AG08395 (cell line): Measurements from ENCODE around the gene LRRC10.

Source experiments
- DNase-seq: peaks from one replicate; pipeline ENCODE4 v3.0.0; 2012; ENCODE audit warnings: mixed read lengths, low spot score

LRRC10 gene, protein sequence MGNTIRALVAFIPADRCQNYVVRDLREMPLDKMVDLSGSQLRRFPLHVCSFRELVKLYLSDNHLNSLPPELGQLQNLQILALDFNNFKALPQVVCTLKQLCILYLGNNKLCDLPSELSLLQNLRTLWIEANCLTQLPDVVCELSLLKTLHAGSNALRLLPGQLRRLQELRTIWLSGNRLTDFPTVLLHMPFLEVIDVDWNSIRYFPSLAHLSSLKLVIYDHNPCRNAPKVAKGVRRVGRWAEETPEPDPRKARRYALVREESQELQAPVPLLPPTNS

DNA sequence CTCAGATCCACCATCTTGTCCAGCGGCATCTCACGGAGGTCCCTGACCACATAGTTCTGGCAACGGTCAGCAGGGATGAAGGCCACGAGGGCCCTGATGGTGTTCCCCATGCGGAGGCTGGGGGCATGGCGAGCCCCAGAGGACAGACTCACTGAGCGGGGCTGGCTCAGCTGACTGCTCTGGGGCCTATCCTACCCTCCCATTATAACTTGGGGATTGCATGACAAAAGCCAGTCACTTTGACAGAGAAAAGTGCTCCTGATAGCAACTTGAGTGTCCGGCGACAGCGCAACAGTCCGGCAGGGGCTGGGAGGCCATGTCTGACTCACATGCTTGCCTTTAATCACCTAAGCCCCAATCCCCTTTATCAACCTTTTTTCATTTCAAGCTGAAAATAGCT, at the start of gene LRRC10:
Gene LRRC10, minus strand, starts transcription at position 179 of the 400 bp plus-strand sequence. Its CDS starts 69 bp downstream, at position 110.
- DNase-seq = no peak

DNA sequence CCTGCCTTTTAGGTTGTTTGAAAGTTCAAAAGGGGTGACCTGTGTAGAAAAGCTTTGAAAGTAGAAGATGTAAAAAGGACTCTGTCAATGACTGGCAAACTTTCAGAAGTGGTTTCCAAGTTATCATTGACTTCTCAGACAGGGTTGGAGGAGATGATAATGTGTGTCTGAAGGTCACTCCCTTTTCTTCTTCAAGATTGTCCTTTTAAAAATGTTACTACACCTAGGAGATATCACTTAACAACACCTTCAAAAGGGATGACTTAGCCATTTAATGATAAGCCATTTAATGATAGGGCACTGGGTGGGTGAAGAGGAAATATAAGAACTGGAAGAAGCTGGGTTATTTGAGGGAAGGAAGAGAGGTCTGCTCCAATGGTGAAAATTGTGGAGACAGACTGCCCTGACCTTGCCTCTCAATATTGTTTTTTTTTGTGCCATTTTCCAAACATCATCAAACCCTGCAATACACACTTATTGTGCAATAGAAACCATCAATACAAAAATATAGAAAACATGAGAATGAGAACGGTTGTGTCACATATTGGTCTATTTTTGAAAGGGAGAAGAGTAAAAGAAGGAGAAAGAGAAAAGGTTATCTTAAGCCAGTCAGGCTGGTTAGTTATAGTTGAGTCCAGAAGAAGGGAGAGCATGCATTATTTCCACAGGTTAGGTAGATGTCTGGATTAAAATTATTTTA, 49.6 kb upstream of the LRRC10 start:
- no peak for DNase-seq

DNA sequence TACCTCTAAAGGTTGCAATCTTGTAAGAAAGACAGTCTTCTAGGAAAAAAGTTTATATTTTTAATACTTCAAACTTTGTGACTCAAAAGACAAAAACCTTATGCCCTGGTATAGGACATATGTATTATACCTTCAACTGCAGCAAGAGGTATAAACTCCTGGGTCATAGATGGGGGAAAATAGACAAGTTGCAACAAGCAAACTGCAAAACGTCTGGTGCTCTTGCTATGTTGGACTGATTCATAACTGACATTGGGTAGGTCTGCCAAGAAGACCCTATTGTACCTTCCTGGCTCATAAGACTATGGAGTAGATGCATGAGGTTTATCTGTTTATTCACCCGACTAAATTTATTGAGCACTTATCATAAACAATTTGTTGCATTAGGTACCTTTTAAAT, 47.5 kb upstream of the LRRC10 start:
- DNase-seq = no peak

DNA sequence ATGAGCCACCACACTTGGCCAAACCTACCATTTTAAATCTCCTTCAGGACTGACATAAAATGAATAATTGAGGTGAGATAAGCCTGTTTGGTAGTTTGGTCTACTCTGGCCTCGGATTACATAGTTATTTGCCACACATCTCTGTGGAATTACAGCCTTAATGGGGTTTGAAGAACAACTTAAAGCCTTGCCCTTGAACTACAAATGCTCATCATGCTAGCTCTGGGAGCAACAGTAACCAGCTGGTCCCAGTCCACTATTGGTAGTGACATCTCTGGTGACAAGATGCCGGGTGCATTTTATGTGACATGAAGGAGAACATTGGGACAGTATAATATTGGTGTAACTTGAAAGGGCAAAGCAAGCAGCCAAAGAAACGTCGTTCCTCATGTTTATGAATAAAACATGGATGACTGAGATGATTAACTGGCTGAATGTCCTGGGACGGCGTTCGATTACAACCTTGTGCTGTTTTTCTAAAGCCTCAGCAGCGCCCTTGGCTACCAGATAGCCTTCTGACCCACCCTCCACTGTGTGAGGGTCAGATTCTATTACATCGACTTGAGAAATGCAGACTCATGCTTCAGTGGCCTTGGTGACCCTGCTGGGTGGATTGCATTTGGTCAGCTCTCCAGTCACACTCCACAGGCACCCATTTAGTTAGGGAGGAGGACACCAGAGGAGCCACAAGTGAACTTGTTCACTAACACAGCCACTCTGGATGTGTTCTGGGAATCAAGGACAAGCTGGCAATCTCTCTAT, 46.9 kb upstream of the LRRC10 start:
- no peak for DNase-seq

DNA sequence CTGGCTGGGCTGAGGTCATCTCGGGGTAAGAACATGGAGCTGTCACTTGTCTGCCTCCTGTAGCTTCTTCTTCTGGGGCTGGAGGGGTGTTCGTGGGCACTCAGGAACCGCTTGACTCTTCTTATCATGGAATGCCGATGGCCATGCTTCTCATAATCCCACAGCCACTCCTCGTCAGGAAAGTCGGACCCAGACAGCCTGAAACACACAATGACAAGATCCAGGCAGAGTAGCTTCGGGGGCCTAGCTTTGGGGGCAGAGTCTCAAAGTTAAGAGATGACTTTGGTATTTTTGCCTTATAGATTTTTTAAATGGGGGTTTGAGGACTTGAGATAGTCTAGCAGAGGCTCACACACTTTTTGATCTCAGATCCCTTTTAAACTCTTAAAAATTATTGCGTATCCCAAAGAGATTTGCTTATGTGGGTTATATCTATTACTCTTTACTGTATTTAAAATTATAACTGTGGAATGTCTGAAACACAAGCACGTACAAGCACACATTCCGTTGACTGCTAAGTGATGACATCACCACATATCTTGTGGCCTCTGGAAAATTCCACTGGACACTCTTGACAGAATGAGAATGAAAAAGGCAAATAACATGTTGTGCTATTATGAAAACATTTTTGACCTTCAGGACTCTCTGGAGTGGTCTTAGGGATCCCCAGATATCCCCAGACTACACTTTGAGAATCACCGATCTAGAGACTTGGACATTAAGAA, 45.1 kb upstream of the LRRC10 start:
- DNase-seq = peak; percentile 85

DNA sequence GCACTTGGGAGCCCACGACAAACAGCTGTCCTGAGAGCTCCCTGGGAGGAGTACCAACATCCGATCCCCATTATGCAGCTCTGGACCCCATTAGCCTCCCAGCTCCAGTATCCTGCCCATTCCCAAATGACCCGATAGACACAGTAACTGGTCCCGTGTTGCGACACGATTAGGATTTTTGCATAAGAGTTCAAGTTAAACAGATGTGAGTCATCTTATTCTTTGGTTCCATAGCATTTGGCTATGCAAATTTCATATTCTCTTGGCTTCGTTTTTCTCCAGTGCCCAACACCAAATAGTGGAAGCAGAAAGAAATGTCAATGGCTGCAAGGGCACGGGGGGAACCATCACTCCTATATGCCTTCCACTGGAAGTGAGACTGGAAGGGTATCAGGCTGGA, 43.0 kb upstream of the LRRC10 start:
- DNase-seq = no peak

DNA sequence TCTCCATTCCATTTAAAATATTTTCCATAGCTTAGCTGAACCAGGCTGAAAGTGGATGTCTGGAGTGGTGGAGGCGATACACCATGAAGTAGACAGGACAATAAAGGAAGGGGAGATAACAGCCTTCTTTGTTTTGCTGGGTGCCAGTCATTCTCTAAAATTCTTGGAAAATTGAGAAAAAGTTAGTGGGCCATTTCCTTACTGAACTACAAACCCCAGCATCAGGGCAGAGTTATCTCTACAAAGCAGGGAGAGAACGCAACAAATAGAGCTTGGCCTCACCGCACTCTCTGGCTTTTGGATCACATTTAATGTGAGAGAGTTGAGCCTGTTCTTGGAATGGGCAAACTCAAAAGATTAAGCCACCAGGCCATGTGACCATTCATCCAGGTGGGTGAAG, 41.2 kb upstream of the LRRC10 start:
- DNase-seq = no peak

DNA sequence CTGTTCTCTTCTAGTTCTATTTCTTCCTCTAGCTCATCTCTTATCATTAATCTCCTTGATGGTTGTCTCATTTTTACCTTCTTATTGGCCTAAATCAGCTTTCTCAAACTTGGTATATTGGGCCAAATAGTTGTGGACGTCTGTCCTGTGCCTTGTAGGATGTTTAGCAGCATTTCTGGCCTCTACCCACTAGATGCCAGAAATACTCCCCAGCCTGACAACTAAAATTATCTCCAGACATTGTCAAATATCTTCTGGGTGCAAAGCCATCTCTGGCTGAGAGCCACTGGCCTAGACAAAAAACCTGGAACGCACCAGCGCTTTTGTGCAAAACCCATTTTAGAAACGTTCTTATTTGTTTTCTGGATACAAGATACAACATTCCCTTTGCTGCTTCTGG, 38.8 kb upstream of the LRRC10 start:
- no peak for DNase-seq

DNA sequence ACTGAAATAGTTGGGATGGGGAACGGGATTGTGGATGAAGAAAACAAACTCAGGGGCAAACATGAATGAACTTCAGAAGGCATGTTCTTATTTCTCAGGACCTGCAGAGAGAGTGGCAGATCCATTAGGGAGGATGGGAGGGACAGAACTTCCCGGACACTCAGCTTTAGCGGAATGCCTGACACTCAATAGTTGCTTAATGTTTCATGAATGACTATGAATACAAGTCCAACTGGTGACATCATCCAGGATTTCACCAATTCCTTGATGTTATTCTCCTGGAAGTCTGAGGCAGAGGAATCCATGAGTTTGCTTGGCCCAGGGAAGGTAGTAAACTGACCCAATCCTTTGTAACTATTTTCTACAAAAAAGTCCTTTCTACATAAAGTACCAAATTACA, 37.8 kb upstream of the LRRC10 start:
- DNase-seq = peak; percentile 77

DNA sequence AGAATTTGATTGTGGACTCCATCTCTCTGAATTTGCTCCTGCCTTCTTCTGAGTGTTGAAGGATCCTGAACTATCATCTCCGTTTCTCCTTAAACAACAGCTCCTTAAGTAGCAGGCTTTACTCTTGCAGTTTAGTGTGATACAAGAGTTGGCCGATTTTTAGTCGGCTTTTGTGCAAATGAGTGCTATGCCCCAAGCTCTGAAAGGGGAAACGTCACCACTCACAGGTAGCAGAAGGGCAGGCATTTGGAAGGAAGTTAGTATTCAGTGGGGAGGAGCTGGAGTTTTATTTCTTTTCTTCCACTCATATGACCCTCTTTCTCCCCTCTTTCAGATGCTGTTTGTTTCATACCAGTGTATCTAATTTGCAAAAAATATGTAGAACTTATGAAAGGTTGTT, 36.5 kb upstream of the LRRC10 start:
- no peak for DNase-seq

DNA sequence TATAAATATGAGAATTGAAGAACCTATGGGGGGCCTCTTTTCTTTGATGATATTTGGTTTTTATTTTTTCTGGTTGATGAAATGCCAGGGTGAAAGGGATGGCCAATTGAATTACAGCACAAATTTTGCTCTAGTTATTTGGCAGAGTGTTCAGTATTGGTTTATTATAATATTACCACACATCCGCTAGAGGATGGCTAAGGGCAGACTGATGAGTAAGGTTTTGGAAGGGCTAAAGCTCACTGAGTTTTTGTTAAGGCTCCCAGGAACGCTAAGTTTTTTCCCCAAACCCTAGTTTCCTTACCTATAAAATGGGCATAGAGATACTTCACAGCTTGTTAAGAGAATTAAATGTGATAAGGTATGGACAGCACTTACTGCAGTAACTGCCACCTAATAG, 34.3 kb upstream of the LRRC10 start:
- DNase-seq = no peak

DNA sequence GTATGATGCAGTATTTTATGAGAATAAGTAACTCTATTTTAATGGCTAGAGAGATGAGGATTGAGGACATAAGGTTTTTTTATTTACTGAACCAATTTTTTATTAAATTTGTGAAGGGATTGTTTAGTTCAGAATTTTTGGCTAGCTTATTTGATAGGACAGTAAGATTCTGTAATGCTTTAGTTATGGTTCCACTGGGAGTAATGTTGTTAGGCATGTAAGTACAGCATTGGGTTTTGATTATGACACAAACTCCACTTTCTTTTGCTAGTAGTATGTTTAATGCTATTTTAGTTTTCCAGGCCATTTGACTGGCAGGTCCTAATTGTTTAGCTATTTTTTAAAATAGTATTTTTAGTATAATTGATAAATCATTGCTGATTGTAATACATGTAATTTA, 33.8 kb upstream of the LRRC10 start:
- DNase-seq = no peak

DNA sequence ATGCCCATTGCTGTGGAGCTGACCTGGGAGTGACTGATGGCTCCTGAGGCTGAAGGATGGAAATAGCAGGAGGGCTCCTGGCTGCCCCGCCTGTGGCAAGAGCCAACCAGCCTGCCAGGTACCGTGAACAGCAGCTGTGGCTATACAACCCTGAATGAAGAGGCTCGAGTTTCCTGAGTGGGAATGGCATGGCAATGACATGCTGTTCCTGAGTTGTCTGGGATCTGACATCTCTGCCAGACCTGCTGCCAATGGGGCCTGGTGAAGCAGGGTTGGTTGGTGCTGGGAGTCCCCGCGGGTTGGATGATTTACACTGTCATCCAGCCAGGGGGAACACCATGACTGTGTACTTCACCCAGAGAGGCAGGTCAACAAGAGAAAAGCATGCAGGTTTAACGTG, 31.8 kb upstream of the LRRC10 start:
- DNase-seq = no peak

DNA sequence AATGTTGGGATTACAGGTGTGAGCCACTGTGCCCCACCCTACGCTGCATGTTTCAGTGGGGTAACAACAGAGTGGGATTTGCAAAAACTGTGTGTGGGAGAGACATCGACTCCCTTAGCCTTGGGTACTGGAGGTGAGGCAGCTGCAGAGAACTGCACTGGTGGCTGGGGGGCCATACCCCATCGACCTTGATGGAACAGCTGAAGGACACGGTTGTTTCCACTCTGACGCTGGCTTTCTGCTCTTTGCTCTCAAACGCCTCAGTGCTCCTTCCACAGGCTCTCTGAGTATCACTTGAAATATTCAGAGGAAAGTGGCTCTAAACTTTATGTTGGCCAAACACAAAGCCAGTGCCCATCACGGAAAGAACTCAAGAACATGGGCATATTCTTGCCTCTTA, 30.8 kb upstream of the LRRC10 start:
- DNase-seq = no peak

DNA sequence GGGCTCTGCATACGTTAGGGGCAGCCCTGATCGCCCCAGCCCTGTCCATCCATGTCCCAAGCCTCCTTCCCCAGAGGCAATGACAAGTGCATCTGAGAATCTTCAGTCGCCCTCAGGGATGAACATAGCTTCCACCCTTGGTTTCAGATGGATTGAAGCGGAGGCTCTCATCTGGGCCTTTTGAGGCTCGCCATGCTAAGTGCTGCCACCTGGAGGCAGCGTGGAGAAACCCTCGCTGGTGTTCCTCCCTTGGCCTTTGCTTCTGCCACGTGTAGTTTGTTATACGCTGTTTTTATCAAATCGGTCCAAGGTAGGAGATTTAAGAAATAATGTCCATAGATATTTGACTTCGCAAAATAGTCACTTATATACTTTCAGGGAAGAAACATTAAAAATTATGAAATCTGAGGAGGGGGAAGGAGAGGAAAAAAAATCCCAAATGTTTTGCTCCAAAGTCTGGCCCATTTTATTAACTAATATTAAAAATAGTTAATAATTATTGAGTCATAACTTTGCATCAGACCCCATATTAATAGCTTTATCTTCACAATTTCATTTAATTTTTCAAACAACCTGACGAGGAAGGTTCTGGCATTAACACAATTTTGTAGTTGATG, 28.8 kb upstream of the LRRC10 start:
- peak; percentile 84 for DNase-seq

DNA sequence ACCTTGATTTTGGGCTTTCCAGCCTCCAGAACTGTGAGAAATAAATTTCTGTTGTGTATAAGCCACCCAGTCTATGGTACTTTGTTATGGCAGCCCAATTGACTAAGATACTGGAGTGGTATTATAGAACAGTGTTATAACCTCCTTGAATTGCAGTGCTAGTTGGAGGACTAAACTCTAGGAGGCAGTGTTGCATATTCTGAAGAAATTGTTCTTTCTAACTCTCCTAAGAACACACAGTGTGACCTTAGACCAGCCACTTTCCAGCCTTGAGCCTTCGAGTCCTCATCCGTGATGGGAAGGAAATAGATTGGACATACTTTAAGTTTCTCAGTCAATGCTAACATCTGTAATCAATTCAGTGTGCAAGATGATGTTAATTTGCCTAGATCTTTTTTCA, 22.4 kb upstream of the LRRC10 start:
- no peak for DNase-seq

DNA sequence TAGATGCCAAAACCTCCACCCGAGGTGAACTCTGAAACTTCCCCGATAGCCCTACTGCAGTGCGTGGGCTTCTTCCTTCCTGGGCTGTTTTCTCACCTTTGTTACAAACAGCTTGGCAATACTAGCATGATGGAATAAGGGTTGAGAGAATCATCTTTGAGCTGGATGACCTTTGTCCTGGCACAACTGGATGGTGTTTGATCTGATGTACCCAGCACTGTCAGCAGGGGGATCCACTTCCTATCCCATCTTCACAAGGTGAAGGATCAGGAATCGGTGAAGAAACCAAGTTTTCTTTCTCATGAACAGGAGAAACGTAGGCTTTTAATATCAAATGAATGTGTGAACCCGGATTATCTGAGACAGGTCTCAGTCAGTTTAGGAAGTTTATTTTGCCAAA, 19.5 kb upstream of the LRRC10 start:
- DNase-seq = peak; percentile 25

DNA sequence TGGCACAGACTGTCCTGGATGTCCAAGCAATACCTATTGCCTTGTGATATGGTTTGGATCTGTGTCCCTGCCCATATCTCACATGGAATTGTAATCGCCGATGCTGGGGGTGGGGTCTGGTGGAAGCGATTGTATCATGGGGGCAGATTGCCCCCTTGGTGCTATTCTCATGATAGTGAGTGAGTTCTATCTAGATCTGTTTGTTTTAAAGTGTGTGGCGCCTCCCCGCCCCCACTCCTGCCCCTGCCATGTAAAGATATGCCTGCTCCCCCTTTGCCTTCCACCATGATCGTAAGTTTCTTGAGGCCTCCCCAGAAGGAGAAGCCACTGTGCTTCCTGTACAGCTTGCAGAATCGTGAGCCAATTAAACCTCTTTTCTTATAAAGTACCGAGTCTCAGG, 16.8 kb upstream of the LRRC10 start:
- no peak for DNase-seq

DNA sequence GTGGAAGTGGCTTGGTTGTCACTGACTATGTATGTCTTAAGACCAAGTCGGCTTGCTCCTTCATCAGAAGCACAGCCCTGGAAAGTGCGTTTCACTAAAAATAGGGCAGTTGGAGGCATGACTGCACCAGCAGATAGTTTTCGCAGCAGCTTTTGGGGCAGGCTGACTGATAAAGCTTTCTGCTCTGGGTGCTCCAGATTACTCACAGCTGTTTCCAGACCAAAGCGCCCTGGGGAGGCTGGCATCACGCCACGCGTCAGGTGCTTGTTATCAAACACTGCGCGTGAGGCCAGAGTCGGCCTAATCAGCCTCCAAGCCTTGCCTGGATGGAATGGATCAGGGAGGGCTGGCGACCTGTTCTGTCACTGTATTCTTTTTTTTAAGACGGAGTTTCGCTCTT, 13.3 kb upstream of the LRRC10 start:
- DNase-seq = no peak

DNA sequence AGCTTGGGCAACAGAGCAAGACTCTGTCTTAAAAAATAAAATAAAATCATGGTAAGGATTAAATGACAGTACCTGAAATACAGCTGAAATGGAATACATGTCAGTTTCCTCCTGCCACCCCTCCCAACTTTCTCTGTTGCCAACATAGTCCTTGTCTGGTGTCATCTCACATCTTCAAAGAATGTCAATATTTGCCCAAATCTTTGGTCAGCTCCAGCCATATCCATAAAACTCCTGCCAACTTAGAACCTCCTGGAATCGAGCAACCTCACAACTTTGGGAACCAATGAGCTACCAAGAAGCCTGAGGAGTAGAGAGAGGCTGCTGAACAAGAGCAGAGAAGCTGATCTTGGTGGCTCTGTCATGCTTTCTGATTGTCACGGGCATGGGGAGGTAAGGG, 10.8 kb upstream of the LRRC10 start:
- DNase-seq = no peak

DNA sequence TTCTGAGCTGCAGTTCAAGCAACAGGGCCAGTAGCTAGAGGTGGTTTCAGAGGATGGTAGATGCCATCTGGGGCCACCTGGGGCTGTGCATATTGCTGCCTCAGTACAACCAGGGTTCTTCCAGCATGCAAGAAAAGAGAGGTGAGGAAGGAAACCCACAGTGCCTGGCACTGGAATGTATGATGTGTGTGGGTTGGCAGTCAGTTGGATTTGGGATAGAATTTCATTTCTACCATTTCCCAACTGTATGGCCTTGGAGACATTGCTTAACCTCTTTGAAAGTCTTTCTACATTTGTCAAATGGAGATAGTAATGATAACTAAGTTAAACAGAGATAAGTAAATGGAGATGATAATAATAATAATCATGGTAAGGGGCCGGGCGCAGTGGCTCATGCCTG, 10.2 kb upstream of the LRRC10 start:
- no peak for DNase-seq

DNA sequence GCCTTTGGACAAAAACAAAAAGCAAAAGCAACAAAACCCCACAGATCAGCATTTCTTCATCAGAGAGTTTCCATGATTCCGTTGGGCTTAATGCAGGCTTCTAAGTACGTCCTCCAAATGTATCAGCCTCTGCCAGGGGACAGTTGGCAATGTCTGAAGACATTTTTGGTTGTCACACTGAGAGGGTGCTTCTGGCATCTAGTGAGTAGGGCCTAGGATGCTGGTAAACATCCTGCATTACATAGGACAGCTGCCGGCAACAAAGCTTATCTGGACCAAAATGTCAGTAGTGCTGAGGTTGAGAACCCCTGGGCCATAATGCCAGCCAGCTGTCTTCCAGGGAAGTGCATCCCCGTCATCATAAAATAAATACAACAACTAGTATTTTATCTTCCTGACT, 9.4 kb upstream of the LRRC10 start:
- no peak for DNase-seq
